Common myeloid progenitor, CD34-positive (primary cell): Measurements from ENCODE around the gene RRM1.
A peak's percentile ranks its signal among the peaks of the same experiment; 100 is the strongest.

ENCODE experiments used
- CTCF ChIA-PET: fragments of 350-600 bp; sonication (Branson Sonifier 250); formaldehyde crosslinking; loops from one replicate; lab custom pipeline; 2021; ENCODE audit warnings: antibody characterized with exemption; lab: Charles Lee
- POLR2A ChIA-PET: fragments of 350-600 bp; sonication (Branson Sonifier 250); formaldehyde crosslinking; loops from one replicate; lab custom pipeline; 2021; ENCODE audit warnings: antibody characterized with exemption; lab: Charles Lee
- DNase-seq, 3 donors: peaks; one replicate each; pipeline versions ENCODE4 v3.0.0 to v3.0.0-alpha.2; 2013
- H3K27ac ChIP-seq, 2 experiments: 1 replicate in 1 of 2; 2 replicates in 1 of 2; pipeline ENCODE4 v1.7.0; 2013; ENCODE audit warnings: inconsistent platforms in 2 of 2, low read length in 2 of 2, mild to moderate bottlenecking in 2 of 2, low read depth in 1 of 2, moderate library complexity in 1 of 2; ENCODE audit not compliant: severe bottlenecking in 2 of 2, insufficient read depth in 1 of 2, poor library complexity in 1 of 2
- H3K27me3 ChIP-seq, 5 experiments: replicated peaks in 2 of 5; 1 replicate in 3 of 5; 2 replicates in 2 of 5; pipeline versions ENCODE4 v1.6.1 to v1.7.0; 2013; ENCODE audit warnings: low read length in 4 of 5, mild to moderate bottlenecking in 2 of 5, moderate library complexity in 2 of 5, inconsistent platforms in 1 of 5; ENCODE audit not compliant: insufficient read depth in 5 of 5, control insufficient read depth in 4 of 5
- H3K36me3 ChIP-seq, 4 experiments: 1 replicate in 2 of 4; 2 replicates in 2 of 4; pipeline versions ENCODE4 v1.6.1 to v1.7.0; 2013; ENCODE audit warnings: low read length in 3 of 4, control low read depth in 1 of 4, mild to moderate bottlenecking in 1 of 4; ENCODE audit not compliant: control insufficient read depth in 4 of 4, insufficient read depth in 4 of 4
- H3K4me1 ChIP-seq, 4 experiments: 1 replicate in 3 of 4; 2 replicates in 1 of 4; pipeline versions ENCODE4 v1.6.1 to v1.7.1; 2013; ENCODE audit warnings: low read length in 3 of 4, mild to moderate bottlenecking in 3 of 4, control low read depth in 1 of 4, inconsistent platforms in 1 of 4, moderate library complexity in 1 of 4; ENCODE audit not compliant: control insufficient read depth in 4 of 4, insufficient read depth in 4 of 4; ENCODE audit errors: control extremely low read depth in 1 of 4
- H3K4me3 ChIP-seq, 7 experiments: 1 replicate in 4 of 7; 2 replicates in 3 of 7; pipeline versions ENCODE4 v1.5.1 to v1.7.0; 2013; ENCODE audit warnings: mild to moderate bottlenecking in 7 of 7, low read length in 6 of 7, moderate library complexity in 6 of 7, inconsistent platforms in 2 of 7, low read depth in 2 of 7, control low read depth in 1 of 7; ENCODE audit not compliant: insufficient read depth in 4 of 7, control insufficient read depth in 1 of 7; ENCODE audit errors: extremely low read depth in 1 of 7
- H3K9me3 ChIP-seq, 5 experiments: 1 replicate in 4 of 5; 2 replicates in 1 of 5; pipeline versions ENCODE4 v1.6.1 to v1.7.1; 2013; ENCODE audit warnings: low read length in 4 of 5, mild to moderate bottlenecking in 2 of 5, inconsistent platforms in 1 of 5, low read depth in 1 of 5, moderate library complexity in 1 of 5; ENCODE audit not compliant: control insufficient read depth in 4 of 5, insufficient read depth in 2 of 5; ENCODE audit errors: control extremely low read depth in 1 of 5
- WGBS: methylation state at CpG from one replicate; pipeline ENCODE4 v1.1.5; 2013; ENCODE audit not compliant: insufficient coverage; 5-methylcytosine and 5-hydroxymethylcytosine counted together

RRM1 gene

DNA sequence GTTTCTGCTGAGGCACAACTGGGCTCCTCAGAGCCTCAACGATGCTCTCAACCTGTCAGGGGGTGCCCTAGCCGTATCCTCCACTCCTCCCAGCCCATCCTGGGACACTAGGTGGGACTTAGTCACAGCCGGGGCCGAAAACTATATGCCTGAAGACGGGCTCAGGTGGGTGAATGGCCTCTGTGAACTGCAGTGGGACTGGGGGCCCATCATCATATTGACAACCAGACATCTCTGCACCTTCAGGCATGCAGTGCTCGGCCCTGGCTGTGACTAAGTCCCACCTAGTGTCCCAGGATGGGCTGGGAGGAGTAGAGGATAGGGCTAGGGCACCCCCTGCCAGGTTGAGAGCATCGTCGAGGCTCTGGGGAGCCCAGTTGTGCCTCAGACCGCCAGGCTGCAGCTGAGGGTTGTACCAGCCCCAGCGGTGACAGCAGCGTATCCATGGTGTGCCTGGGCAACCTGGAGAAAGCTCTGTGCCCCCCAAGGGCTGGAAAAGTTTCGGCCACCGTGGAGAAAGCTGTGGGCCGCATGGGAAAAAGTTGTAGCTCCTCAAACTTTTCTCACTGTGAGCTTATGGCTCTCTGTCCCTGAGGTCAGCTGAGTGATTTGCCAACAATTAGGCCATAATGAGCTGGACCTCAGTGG, 88.9 kb downstream of the RRM1 start:
- ChIA-PET CTCF (interaction anchor here (1.2 to 11.3 kb wide), 3 partner anchors 309 to 356 kb away, joined by 3 to 177 read pairs (median 40); partner anchors contain the start of gene OR52M1), POLR2A (no interaction called here)
- Histone ChIP-seq H3K36me3 (no peaks in the 10 kb centered on the region), H3K4me1 (peaks cover 0 to 23% (median 15%) of the 10 kb centered on the region in 4 experiments), H3K27ac (no peak overlapping the region), H3K9me3 (no peaks in the 10 kb centered on the region), H3K27me3 (peaks cover 0 to 3% (median 0%) of the 10 kb centered on the region in 5 experiments), H3K4me3 (no peak overlapping the region)
- no peak for DNase-seq
- 96% methylated on average over 12 of the region's 14 CpGs for WGBS

DNA sequence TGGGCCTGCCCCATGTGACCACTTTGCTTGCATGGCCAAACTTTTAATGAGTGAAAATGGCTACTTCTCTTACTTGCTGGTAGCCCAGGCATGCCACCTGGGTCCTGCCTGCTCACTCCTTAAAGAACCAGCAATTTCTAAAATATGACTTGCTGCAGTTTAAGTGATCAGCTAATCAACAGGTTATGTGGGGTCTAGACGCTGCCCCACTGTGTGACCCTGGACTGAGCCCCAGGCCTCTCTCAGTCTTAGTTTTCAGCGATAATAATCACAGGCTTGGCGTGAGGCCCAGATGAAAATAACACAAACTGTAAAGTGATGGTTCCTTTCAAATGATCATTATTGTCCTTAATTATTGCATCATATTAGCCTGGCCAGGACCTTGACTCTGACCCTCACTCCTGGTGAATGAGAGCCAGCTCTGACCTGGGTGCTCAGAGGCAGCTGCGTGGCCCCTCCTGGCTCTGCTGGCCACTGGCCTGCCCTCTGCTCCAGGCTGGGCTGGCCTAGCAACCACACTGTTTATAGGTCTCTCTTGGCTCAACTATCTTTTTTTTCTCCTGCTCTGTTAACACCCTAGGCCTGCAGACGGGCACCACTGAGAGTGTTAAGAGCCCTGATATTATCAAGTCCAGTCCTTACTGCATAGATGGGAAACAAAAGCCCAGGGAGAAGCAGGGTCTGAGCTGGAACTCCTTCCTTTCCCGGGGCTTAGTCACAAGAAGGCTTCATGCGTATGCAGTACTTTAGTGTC, 89.7 kb downstream of the RRM1 start:
- H3K27me3 ChIP-seq: peaks cover 0 to 3% (median 0%) of the 10 kb centered on the region in 5 experiments
- no peaks in the 10 kb centered on the region for H3K36me3 ChIP-seq
- peaks cover 0 to 23% (median 15%) of the 10 kb centered on the region in 4 experiments for H3K4me1 ChIP-seq
- no peak overlapping the region for H3K27ac ChIP-seq
- 86% methylated on average over 5 of the region's 7 CpGs for WGBS
- DNase-seq: no peak
- ChIA-PET POLR2A (no interaction called here), CTCF (interaction anchor here (1.1 to 11.3 kb wide), 3 partner anchors 8 to 355 kb away, joined by 3 to 177 read pairs (median 40); partner anchors contain the start of gene OR52M1)
- H3K9me3 ChIP-seq: no peaks in the 10 kb centered on the region
- no peak overlapping the region for H3K4me3 ChIP-seq

DNA sequence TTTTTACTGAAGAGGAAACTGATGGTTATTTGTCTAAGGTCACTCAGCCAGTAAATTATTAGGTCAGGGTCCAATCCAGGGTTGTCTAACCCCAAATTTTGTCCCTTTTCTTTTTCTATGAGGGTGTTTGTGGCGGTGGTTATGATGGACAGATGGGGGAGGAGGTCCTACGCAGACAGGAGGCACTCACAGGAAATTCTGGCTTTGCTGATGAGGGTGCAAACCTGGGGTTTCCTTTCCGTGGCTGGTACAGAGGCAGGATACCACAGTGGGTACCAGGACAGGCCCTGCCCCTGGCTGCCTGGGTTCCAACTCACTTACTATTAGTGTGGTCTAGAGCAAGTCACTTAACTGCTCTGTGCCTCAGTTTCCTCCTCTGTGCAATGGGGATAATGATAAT, 91.0 kb downstream of the RRM1 start:
- no peaks in the 10 kb centered on the region for H3K36me3 ChIP-seq
- peaks cover 0 to 23% (median 15%) of the 10 kb centered on the region in 4 experiments for H3K4me1 ChIP-seq
- 0% methylated on average over 2 of the region's 3 CpGs for whole genome bisulfite sequencing
- ChIA-PET CTCF (interaction anchor here (2.1 to 11.3 kb wide), 3 partner anchors 307 to 442 kb away, joined by 4 to 177 read pairs (median 40); partner anchors contain the start of gene OR52M1), POLR2A (no interaction called here)
- no peaks in the 10 kb centered on the region for H3K9me3 ChIP-seq
- no peak overlapping the region for H3K4me3 ChIP-seq
- peaks cover 0 to 3% (median 0%) of the 10 kb centered on the region in 5 experiments for H3K27me3 ChIP-seq
- peak; percentile 23 to 84 (median 25) for DNase-seq
- H3K27ac ChIP-seq: no peak overlapping the region

DNA sequence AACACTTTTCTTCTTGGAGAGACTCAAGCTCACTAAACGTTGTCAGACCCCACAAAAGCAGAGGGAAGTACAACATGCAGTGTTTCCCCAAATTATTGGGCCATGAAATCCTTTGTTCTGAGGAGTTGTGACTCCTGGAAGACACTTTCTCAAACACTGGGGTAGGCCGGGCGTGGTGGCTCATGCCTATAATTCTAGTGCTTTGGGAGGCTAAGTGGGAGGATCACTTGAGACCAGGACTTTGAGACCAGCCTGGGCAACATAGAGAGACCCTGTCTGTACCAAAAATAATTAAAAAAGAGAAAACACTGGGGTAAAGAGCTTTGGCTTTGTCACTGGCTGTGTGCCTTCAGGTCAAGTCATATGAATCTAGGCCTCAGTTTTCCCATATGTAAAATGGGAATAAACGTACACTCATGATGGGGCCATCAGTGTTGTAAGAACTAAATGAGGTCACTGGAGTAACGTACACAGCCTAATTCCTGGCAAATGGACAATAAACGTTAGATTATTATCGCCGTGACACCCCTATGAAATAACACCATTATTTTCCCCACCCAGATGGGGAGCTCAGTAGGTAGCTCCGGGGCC, 92.0 kb downstream of the RRM1 start:
- H3K4me1 ChIP-seq: peaks cover 0 to 23% (median 15%) of the 10 kb centered on the region in 4 experiments
- peak overlapping the region; percentile 52 to 81 (median 64) for H3K4me3 ChIP-seq
- DNase-seq: peak in 1 of 3 donors; percentile 17
- no peaks in the 10 kb centered on the region for H3K36me3 ChIP-seq
- WGBS: 40% methylated on average over 8 of the region's 9 CpGs
- no peak overlapping the region for H3K27ac ChIP-seq
- POLR2A ChIA-PET: no interaction called here
- CTCF ChIA-PET: interaction anchor here (0.8 to 11.3 kb wide), 19 partner anchors 7 to 640 kb away, joined by 3 to 177 read pairs (median 4); partner anchors contain the start of genes OR51D1 and OR52M1
- no peaks in the 10 kb centered on the region for H3K9me3 ChIP-seq
- H3K27me3 ChIP-seq: peaks cover 0 to 3% (median 0%) of the 10 kb centered on the region in 5 experiments

DNA sequence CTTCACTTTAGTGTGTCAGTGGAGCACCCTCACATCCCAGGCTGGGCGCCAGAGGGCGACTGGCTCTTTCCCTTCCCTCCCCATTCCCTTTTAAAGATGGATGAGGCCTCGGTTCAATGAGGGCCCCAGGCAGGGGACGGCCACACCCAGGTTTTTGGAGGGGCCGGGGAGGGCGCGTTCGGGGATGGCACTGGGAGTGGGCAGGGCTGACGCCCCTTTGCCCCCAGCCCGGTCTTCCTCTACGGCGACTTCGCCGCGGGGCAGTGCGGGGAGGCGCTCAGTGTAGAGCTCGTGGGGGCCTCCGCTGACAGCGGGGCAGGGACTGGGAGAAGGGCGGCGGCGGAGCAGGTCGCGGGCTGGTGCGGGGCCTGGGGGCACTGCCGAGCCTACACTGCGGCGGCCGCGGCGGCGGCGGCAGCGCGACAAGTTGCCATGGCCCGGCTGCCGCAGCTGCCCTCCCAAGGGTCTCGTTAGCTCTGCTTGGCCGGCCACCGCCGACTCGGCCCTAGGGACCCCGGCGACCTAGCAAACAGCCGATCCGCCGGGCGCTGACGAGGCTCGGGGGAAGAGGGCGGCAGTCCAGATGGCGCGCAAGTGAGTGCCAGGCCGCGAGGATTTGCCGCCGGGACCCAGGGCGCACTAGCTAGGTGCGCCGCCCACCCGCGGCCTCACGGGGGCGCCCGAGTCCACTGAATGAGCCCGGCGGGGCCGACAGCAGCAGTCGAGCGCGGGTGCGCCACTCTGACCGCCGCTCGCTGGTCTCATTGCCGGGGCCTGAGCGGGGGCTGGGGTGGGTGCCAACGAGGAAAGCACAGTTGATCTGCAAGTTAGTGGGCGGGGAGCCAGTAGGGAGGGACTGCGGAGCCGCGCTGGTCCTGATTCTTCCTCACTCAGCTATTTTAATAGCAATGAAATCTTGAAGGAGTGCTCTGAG, 92.7 kb downstream of the RRM1 start:
- DNase-seq: peak; percentile 76 to 85 (median 81)
- POLR2A ChIA-PET: no interaction called here

More for the DNA sequence above, 92.7 kb downstream of the RRM1 start:
- H3K27ac ChIP-seq: no peak overlapping the region
- H3K27me3 ChIP-seq: peaks cover 0 to 4% (median 0%) of the 10 kb centered on the region in 5 experiments
- peaks cover 0 to 23% (median 15%) of the 10 kb centered on the region in 4 experiments for H3K4me1 ChIP-seq
- H3K36me3 ChIP-seq: no peaks in the 10 kb centered on the region
- no peaks in the 10 kb centered on the region for H3K9me3 ChIP-seq
- CTCF ChIA-PET: interaction anchor here (0.6 to 11.3 kb wide), 21 partner anchors 8 to 640 kb away, joined by 3 to 177 read pairs (median 4); partner anchors contain the start of genes OR51D1, OR52K1 and OR52M1
- WGBS: under 1% methylated on average over 74 of the region's 83 CpGs
- H3K4me3 ChIP-seq: peak overlapping the region; percentile 52 to 81 (median 64)
